ENCODE data around the gene ZNF407.

Gene ZNF407

DNA sequence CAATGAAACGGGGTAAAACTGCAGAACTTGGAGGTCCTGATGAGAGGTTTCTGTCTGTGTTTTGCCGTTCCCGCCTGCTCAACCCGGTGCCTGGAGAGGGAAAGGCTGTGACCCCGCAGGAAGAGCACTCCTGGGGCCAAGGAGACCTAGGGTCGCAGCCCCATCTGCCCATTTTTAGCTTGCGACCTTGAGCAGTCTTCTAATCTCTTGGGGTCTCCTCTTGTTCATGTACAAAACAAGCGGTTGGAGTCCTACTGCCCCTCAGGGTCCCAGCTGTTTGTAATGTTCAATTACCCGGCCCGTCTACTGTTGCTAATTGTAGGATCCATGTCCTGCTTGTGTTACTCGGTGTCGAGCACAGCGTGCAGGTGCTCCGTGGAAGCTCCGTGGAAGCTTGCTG lies 506.8 kb downstream of the ZNF407 start:
- no peak overlapping the region for H3K27ac ChIP-seq
- no peak for DNase-seq (ENCODE audit: low read depth, low spot score)

DNA sequence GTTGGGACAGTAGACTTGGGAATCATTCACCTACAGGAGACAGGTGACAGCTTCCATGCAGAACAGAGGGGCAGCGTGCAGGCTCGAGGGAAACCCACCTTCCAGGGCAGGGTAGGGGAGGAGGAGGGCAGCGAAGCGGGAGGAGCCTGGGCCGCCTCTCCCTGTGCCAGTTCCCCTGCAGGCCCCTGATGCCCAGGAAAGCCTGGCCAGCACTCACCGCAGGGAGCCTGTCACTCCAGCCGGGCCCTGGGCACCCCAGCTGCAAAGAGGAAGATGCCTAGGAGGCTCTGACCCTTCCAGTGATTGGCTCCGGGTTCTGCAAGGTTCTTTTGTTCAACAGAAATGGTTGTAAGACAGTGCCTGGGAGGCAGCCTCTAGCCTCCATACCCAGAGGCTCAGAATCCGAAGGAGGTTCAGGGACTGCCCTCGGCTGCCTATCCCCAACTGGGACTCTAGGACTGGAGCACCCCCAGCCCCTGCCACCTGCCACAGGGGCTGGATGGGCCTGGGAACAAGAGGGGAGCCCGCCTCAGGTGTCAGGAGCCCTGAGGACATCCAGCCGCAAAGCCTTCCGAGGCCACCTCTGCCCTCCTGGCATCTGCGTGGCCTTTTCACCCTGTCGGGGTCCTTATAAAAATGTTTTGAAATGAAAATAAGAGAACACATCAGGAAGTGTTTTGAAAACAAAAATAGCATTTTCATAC lies 508.0 kb downstream of the ZNF407 start:
- no peak overlapping the region for H3K27ac ChIP-seq
- no peak for DNase-seq (ENCODE audit: low read depth, low spot score)

GRCh38 chr18:75106746-75107145 lies 509.1 kb downstream of the ZNF407 start:
- no peak for DNase-seq (ENCODE audit: low read depth, low spot score)
- H3K27ac ChIP-seq: no peak overlapping the region

- no peak overlapping the region for H3K27ac ChIP-seq
- no peak for DNase-seq (ENCODE audit: low read depth, low spot score)
Measured at GRCh38 chr18:75107196-75107930, 509.7 kb downstream of the ZNF407 start.

DNA sequence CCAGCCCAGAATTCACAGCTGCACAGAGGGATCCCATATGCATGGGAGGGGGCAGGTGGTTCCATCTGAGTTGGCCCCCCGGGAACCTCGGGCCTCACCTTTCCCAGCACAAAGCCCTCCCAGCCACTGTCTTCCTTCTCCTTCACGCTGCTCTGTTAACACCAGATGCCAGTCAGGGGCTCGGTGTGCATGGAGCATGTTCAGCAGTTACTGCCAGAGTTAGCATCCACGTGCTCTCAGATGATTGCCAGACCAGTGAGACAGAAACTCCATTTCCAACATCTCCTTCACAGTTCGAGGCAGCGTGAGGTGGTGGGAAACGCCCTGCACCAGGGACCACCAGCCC lies 510.2 kb downstream of the ZNF407 start:
- no peak overlapping the region for H3K27ac ChIP-seq
- DNase-seq (ENCODE audit: low read depth, low spot score): no peak

DNA sequence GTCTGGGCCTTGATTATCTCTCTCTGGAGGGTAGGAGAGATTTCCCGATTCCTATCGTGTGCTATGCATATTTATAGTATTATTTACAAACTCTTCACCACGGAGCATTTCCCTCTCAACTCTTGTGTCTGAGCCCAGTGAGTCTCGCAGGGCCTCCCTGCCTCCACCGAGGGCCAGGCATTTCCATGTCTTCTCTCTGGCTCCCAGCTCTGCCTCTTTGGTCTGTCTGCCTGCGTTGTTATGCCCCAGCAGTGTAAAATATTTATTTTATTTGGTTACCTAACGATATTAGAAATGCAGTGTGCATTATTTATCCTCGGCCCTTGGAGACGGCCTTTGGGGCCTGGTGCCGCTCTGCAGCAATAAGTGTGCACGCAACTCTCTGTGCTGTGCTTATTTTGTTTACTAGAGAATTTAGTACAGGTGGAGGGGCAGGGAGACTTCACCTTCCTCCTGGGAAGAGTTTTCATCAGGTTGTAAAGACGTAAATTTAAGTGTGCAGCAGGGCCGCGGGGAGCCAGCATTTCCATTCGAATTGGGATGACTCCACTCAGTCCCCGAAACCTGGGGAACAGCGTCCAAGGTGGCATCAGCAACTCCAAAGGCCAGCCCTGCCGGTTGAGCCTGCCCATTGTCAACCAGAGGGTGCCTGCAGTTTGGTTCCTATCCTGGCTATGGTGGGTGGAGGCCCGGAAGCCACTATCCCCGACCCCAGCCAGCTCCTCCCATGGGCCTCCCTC lies 511.1 kb downstream of the ZNF407 start:
- no peak for DNase-seq (ENCODE audit: low read depth, low spot score)
- no peak overlapping the region for H3K27ac ChIP-seq

GRCh38 chr18:75109319-75109691 lies 511.6 kb downstream of the ZNF407 start:
- DNase-seq (ENCODE audit: low read depth, low spot score): no peak

GRCh38 chr18:75109819-75110218 lies 512.1 kb downstream of the ZNF407 start:
- no peak overlapping the region for H3K27ac ChIP-seq
- DNase-seq (ENCODE audit: low read depth, low spot score): no peak

More at GRCh38 chr18:75109319-75109691, 511.6 kb downstream of the ZNF407 start:
- H3K27ac ChIP-seq: no peak overlapping the region

GRCh38 chr18:75110311-75110710 lies 512.6 kb downstream of the ZNF407 start:
- no peak for DNase-seq (ENCODE audit: low read depth, low spot score)

DNA sequence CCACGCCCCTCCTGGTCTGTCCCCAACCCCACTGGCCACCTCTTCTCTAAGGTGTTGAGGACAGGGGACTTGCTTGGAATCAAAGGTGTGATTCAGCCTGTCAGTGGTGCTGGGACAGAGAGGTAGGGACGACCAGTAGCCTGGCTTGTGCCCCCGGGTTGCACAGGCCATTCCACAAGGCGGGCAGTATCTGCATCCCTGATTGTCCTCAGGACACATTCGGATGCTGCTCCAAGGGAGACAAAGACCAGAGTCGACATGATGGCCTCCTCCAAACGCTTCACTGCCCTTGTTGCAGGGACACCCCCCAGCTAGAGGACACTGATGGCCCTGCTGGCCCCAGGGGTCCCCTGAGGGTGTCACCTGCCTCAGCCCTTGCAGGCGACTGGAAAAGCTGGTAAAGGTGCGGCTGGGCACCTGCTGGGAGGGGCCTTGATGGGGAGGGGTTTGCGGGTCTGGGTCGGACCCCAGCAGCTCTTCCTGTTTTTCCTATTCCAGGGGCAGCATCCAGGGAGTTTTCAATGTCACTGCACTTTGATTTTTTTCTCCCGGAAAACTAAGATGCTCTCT lies 513.3 kb downstream of the ZNF407 start:
- DNase-seq (ENCODE audit: low read depth, low spot score): no peak
- H3K27ac ChIP-seq: no peak overlapping the region

More at GRCh38 chr18:75110311-75110710, 512.6 kb downstream of the ZNF407 start:
- H3K27ac ChIP-seq: no peak overlapping the region

DNA sequence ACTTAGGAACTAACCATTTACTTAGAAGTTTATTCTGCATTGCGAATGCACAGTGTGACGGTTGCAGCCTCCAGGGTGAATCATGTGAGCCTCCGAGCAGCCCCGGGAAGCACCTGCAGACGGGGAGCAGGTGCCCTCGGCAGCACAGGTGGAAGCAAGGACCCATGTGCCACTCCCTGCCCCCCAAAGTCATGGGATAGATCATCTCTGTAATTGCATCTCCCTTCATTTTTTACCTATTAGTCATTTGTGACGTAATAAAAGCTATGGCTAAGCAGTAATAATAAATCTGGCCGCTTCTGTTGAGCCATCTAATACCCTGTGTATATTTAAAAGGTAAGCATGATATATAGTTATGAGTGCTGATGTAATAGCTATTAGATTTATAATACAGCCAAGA lies 514.1 kb downstream of the ZNF407 start:
- no peak for DNase-seq (ENCODE audit: low read depth, low spot score)
- H3K27ac ChIP-seq: no peak overlapping the region

DNA sequence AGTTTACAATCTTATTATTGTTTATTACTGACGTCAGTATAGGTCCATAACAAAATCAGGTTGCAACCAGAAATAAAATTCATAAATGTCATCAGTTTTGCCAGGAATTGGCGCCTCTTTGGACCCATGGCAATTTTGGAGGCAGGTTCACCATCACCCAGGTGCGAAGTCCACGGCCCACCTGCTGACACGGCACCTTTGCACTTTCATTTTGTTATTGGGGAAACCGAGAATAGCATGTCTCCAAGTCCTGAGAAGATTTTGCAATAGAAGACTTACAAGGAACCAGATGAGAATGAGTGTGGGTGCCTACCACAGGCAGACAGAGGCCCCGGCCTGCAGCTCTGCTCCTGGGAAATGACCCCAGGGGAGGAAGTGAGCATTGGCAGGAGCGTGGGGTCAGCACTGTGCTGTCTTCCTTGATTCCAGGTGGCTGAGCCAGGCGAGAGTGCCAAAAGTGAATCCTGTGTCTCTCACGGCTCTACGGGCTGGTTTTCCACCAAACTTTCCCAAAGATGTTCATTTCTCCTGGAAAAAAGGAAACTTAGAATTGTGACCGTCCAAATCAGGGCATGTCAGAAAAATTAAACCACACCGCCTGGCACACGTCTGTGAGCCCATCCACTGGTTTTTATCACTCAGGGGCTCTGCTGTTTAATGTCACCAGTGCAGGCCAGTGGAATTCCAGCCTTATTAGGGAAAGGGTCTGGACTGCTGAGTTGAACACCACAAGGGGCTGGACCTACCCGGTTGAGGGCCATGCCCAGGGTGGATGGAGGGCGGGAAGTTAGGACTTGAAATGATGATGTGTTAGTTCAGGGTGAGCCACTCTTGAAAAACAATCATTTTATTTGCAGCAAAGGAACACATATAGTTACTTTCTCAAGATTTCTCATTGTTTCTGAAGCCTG lies 514.8 kb downstream of the ZNF407 start:
- H3K27ac ChIP-seq: no peak overlapping the region
- no peak for DNase-seq (ENCODE audit: low read depth, low spot score)

DNA sequence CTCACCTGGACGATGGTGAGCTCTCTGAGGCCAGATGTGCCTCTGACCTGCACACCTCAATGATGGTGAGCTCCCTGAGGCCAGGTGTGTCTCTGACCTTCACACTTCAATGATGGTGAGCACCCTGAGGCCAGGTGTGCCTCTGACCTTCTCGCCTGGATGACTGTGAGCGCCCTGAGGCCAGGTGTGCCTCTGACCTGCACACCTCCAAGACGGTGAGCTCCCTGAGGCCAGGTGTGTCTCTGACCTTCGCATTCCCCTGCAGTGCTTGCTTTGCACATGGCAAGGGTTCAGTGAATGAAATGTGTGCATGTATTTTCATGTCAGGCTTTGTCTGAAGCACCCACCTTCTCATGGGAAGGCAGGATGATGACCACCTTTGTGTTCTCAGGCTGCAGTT lies 515.8 kb downstream of the ZNF407 start:
- H3K27ac ChIP-seq: no peak overlapping the region
- DNase-seq (ENCODE audit: low read depth, low spot score): no peak

DNA sequence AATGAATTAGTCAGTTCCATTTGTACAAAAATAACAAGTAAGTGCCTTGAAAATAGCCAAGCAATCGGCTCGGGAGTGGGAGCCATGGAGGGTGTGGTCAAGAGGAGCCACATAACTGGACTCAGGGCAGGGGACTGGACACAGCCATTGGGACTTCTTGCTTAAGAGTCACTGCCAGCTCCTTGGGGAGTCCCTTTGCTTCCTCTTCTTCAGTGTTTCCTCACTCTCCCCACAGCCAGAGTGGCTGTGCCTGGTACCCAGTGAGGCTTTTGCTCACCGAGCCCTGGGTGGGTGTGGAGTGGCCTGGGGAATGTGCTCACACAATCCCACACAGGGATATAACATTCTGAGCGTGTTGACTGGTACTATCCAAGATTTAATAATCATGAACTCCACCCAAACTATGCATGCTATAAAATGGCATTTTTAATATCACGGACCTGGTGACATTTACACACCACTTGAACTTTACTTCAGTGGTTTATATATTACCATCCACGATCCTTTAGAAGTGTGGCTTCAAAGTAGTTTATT lies 516.6 kb downstream of the ZNF407 start:
- no peak for DNase-seq (ENCODE audit: low read depth, low spot score)
- no peak overlapping the region for H3K27ac ChIP-seq
